Stimulated activated CD8-positive, alpha-beta memory T cell treated with anti-CD3 and anti-CD28 coated beads, Interleukin-12 subunit alpha, Interleukin-12 subunit beta, amount 100 ng/mL, for 1 hour (primary cell): Measurements from ENCODE around the gene ADD3.

ENCODE experiments used
- DNase-seq: peaks from one replicate; pipeline ENCODE4 v3.0.0-alpha.2; 2020; ENCODE audit warnings: low read depth

ADD3 gene

DNA sequence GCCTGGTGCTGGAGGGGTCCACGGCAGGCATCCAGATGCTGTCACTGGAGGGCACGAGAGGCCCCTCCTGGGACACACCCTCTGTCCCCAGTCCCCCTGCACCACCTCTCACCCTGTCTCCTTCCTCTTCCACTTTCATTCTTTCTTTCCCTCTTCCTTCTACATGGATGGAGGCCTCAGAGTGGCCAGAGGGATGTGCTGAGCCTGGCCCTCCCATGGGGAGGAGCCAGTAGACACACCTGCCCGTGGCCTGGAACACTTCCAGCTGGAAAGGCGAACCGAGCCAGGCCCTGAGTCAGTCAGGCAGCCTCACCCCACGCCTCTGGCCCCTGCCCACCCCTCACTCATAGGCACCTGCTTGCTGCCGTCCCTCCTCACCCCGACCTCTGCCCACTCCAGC, 143.7 kb downstream of the ADD3 start:
- no peak for DNase-seq

DNA sequence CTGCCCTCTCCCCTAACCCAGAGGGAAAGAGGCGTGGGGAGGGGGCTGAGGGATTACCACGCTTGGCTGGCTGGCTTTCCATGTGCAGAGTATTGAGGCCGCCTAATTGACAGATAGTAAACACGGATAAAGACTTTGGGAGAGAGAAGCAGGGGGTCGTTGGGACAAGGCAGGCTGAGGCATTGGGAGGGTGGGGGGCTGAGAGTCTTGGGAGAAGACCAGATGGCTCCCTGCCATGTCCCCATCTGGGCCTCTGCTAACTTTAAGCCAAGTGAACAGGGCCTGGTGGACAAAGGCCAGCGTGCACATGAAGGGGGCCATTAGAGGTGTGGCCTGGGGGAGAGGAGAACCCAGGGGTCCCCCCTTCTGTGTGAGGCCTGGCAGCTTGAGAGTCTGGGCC, 144.2 kb downstream of the ADD3 start:
- no peak for DNase-seq

DNA sequence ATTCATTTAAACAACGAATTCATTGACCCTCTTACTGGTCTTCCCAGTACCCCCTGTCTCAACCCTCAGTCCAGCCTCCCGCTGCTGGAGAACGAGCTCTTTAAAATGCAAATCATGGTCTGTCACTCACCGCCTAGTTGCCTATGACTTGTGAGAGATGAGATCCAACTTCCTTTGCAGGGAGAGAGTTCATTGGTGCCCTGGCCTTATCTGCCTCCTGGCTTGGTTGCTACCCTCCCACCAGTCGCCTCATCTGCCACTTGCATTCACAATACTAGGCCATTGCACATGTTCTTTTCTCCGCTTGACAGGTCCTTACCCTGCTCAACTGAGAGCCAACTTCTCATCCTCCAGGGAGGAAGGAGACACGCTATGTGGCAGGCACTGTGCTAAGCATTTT, 145.6 kb downstream of the ADD3 start:
- DNase-seq: no peak

DNA sequence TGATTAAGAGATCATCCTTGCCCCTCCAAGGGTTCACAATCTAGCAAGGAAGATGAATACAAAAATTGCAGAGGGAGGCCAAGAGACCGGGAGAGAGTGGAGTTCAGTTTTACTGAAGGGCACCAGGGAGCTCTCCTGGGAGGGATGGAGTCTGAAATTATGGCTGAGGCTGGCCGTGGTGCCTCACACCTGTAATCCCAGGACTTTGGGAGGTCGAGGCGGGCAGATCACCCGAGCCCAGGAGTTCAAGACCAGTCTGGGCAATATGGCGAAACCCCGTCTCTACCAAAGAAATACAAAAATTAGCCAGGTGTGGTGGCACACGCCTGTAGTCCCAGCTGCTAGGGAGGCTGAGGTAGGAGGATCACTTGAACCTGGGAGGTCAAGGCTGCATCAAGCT, 148.3 kb downstream of the ADD3 start:
- no peak for DNase-seq

DNA sequence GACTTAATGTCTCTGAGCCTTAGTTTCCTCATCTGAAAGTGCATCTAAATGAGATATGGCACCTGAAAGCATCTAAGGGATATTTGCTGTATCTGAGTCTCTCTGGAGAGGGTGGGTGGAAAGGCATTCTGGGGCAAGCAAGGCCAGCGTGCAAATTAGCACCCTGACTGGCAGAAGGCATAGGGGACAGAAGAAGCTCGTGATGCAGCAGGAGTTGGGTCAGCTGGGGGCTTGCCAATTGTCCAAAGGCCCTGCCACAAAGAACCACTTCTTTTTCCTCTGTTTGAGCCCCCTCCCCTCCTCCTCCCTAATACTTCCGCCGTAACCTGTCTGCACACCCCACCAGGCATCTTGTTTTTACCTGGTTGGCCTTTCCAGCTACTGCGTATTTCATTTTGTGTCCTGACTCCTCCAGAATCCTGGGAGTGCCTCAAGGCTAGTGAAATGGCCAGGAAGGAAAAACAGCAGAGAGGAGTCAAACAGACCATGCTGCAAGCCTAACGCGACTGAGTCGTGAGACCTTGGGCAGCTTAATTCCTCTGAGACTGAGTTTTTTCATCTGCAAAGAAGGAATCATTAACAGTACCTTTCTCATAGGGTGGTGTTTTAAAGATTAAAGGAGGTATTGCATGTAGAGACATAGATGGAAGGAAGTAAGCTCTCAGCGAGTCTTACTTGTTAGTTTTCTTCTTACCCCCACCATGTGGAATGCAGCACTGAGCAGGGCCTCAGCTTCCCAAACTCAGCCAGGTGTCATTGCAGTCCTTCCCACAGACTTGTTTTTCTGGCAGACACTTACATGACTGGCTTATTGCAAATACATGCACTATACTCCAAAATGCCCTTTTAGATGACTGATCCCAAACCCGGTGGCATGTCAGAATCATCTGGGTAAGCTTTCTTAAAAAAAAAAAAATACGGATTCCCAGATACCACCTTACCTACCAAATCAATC, 150.5 kb downstream of the ADD3 start:
- no peak for DNase-seq

DNA sequence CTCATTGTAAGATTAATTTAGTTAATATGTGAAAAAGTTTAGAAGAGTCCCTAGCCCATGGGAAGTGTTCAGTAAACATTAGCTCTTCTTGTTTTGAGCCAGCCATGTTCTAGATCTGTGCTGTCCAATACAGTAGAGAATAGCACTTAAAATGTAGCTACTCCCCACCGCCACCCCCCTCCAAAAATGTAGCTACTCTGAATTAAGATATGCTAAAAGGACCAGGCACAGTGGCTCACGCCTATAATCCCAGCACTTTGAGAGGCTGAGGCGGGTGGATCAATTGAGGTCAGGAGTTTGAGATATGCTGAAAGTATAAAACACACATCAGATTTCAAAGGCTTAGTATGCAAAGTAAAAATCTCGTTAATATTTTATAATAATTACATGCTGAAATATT, 152.3 kb downstream of the ADD3 start:
- no peak for DNase-seq

DNA sequence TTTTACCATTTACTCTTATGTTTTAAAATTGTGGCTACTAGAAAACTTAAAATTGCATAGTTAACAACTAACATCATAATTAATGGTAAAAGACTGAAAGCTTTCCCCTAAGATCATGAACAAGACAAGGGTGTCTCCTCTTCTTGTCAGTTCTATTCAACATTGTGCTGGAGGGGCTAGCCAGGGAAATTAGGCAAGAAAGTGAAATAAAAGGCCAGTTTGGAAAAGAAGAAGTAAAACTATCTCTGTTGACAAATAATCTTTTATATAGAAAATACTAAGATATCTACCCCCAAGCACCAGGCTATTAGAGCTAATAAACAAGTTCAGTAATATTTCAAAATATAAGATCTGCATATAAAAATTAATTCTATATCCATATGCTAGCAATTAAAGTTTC, 152.7 kb downstream of the ADD3 start:
- no peak for DNase-seq

DNA sequence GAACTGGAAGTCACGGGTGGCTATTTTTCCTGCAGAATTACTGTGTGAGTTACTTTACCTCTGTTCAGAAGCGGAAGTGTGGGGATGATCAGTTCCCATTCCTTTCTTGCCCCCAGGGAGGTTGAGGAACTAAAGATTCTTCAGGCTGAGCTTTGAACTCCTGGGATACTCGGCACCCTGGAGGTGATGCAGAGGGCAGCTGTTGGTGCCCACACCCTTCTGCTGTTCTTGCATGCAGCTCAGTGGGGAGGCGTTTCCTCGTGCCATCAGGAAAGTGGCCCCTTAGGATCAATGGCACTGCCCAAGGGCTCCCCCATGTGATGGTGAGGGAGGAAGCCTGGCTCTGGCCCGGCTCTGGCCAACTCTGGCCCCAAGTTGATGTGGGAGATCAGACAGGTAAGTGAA, 155.0 kb downstream of the ADD3 start:
- no peak for DNase-seq

DNA sequence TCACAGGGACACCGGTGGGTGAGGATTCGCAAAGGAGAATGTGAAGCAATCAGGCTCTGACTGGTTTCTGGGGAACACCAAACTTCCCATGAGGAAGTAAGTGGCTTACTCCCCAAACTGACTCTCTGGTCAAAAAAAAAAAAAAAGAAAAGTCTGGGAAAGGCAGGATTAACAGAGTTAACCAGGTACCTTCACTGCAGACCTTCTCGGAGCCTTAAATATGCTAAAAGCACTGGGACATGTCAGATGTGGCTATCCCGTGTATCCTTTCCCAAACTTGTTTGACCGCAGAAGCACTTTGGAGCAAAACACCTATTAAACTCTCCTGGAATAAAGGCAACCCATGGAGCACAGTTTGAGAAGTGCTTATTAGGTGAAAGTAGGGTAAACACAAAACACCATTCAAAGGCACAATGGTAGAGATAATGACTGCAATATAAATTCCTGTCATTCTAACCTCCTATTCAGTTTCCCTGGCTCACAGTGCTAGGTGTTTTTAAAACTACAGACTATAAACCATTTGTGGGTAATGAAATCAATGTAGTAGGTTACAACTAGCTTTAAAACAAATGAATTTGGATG, 155.5 kb downstream of the ADD3 start:
- DNase-seq: no peak

DNA sequence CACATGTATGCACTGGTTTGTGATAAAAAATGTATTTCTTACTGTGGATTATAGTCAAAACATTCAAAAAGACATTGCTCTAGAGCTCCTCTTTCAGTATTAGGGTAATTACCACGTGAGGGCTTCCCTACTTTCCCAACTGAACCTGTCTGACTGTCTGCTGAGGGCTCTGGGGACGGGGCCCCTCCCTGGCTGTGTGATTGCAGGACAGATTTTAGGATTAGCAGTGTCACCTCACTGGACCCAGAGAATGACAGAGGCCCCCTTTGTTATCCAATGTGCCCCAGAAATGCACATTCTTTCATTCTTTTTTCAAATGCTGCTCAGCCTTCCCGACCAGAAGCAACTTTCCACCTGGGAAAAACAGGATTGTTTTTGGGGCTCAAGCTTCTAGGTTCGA, 156.1 kb downstream of the ADD3 start:
- no peak for DNase-seq

DNA sequence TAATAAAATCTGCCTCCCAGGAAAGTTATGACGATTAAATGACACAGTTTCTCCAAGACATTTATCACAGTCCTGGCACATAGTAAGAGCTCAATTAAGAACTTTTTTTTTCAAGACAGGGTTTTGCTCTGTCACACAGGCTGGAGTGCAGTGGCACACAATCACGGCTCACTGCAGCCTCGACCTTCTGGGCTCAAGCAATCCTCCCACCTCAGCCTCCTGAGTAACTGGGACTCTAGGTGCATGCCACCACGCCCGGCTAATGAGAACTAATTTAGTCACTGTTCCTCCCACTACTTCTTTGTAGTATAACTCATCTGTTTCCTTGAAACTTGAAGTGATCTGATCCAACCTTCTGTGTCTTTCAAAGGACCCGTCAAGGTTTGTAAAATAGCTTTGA, 157.5 kb downstream of the ADD3 start:
- no peak for DNase-seq

DNA sequence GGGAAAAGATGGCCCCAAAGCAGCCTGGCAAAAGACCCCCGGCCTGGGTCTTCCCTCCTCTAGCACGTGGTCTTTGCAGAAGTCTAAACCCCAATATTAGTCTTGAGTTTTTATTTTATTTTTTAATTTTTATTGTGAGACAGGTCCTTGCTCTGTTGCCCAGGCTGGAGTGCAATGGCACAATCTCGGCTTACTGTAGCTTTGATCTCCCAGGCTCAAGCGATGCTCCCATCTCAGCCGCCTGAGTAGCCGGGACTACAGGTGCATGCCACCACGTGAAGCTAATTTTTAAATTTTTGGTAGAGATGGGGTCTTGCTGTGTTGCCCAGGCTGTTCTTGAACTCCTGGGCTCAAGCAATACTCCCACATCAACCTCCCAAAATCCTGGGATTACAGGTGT, 159.4 kb downstream of the ADD3 start:
- DNase-seq: no peak

DNA sequence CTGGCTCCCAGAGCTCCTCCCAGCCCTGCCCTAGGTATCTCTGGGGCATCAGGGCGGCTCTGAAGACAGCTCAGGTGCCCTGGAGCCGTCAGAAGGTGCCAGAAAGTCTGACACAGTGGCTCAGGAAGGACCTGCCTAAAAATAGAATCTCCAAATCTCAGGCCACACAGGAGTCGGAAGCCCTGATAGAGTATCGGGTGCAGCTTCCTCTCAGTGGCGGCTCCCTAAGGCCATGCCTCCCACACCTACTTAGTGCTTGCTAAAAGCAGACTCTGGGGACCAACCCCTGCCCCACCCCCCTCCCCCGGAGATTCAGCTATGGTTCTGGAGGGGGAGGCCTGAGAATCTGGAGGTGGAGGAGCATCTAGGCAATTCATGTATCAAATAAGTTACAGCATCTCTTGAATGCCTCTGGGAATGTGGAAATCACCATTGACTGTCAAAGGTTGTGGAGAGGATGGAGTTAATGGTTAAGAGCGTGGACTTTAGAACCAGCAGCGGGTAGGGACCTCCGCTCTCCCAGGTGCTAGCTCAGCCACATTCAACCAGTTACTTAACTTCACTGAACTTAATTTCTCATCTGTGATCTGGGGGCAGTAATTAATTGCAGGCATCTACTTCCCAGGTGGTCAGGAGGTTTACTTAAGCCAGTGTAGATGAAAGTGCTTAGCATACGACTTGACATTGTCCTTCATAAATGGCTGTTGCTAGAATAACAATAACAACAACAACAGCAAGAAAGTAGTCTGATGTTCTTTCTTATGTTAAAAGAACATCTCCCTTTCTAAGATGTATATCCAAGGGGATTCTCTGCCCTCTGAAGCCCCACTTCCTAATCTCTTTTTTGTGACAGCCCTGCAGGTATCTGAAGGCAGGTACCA, 161.1 kb downstream of the ADD3 start:
- no peak for DNase-seq

DNA sequence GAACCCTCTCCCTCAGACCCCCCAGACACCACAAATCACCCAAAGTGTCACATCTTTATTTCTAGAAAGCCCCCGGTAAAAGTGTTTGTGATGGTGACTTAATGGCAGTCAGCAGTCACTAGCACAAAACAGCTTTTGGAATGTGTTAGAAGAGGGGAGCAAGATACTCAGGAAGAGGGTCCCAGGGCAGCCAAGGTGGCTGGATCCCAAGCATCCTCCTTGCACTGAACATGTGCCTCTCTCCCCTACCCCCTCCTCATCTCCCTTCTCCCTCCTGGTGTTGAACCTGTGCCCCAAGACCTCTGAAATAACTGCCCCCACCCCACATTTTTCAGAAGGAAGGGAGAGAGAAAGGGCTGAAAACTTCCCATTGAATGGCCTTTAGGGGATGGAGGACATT, 161.8 kb downstream of the ADD3 start:
- DNase-seq: no peak

DNA sequence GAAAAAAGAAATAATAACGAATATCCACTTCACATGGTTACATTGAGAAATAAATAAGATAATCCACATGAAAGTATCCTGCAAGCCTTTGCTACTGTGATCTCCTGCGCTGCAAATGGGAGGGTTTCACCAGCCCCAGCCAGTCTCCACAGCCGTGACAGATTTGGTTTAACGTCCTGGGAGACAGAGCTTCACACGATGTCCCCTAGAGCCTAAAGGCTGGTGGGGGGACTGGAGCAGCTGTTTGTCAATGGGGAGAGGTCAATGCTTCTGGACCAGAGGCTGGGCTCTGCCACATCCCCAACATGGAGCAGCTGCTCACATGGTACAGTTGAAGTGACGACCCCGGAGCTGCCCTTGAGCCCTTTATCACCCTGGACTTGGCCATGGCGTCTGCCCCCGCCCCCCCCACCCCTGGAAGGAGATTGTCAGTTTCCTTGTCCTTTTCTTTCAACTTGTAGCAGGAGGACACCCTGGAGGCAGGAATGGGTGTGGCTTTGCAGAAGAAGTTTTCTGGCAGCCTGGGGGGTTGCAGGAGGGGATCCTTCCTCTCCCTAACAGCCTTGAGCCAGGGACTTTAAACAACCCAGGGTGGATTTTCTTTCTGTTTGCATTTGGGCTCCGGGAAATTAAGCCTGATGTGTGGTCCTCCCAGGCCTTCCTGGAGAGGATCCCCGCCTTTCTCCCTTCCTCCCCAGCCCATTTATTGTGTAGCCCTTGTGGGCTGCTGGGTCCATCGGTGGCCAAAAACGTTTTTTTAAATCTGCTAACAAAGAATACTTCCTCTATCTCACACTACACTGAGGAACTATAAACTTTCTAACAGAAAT, 162.6 kb downstream of the ADD3 start:
- DNase-seq: no peak

DNA sequence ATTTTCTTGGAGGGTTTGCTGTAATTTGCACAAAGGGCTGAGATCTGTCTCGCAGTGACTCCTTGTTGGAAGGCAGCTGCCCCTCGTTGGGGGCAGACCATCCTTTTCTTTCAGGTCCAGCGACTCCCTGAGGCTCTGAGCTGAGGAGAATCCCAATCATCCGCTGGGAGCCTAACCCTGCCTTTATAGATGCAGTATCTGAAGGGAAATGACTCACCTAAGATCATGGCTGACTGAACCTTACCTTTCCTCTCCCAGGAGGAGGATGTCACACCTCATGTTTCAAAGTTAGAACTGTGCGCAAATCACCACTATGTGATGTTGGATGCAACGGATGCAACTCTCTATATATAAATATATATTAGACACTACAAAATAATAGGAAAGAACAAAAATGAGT, 163.2 kb downstream of the ADD3 start:
- DNase-seq: no peak

DNA sequence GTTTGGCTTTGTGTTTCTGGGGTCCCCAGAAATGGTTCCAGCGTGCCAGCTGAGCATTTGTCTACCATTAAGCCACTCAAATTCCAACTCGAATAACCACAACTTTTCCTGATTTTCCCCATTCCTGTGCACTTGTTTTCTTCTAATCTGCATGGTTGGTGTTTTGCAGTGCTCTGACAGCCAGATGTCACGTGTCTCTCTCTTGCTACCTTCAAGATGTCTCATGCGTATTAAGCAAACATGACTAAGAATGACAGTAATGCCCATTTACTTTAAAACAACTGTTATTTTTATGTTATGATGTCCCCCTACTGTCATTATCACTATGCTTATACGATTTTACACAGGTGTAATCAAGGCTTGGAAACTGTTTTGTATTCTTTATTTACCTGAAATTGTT, 164.4 kb downstream of the ADD3 start:
- no peak for DNase-seq

DNA sequence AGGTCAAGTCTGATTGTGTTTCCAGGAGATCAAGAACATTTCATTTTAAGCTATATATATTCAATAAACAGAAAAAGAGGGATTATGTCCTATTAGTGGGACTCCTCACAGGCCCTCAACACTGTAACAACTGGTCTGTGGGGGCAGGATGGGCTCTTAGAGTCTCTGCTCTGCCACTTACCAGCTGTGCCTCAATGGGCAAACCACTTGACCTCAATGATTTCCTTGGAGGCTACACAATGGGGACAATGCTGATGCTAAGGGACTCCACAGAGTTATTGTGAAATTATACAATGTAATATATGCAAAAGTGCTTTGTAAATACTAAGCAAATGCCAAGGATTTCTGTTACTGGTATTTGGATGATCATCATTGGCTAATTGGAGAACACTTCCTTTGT, 166.4 kb downstream of the ADD3 start:
- DNase-seq: no peak

DNA sequence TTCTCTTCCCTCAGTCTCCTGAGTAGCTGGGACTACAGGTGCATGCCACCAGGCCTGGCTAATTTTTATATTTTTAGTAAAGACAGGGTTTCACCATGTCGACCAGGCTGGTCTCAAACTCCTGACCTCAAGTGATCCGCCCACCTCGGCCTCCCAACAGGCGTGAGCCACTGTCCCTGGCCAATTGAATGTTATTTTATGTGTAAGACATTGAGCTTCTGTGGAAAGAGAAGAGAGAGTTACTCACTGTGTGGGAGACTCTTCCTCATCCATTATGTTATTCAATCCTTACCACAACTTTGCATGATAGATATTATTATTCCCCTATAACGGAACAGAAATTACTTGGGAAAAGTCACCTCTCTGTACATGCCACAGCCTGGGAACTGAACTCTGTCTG, 167.0 kb downstream of the ADD3 start:
- no peak for DNase-seq

DNA sequence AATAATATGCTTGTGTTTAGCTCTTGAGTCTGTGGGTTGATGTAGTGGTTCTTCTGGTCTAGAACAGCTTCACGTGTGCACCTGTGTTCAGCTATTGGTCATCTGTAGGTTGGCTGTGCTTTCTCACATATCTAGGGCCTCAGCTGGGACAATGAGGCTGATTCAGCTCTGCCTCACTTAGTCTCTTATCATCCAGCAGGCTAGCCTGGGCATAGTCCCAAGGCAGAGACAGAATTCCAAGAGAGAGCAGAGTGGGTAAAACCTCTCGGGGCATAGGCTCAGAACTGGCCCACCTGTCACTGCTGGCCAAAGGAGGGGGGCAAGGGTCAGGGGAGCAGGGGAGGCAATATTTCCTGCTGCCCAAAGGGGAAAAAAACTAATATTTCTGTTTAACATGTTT, 167.6 kb downstream of the ADD3 start:
- DNase-seq: no peak

DNA sequence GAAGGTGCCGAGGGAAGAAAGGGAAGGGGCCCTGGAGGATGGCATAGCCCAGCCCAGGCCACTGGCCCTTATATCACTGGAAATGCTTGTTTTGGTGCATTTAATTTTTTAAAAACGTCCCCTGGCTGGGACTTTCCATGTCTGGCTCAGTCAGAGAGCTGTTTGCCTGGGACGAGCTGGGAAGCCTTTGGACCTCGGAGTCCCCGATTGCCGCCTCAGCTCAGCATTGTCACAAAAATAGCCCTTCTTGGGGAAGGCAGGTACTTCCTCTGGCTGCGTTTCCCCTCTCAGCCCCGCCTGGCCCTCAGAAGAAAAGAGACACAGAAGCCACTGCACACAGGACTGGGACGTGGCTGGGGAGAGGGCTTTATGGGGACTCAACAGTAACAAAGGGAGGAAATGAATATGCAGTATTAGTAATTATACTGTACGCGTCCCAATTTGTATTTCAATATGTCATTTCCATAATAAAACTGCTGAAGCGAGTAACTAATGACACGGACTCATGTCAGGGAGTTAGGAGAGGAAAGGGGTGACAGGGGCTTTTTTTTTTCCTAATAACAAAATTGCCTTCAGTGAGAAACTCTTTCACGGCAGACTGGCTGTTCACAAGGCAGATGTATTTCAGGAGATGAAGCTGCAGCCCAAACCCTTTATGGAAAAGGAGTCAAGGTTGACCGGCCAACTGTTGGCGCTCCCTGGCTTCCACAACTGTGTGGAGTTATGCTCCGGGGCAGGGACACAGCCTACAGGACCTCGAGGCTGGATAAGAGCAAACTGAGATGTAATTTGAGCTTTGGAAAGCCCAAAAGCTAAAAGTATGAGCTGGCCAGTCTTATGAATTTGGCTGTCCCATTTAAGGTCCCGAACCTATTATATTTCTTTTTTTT, 168.6 kb downstream of the ADD3 start:
- DNase-seq: no peak
